Panc1 (cell line): Measurements from ENCODE around the gene CDYL. TPM values are rescaled to one million over a fixed set of nuclear protein-coding genes. Genes with fewer than 3 reads are reported as not detected.
A peak's percentile ranks its signal among the peaks of the same experiment; 100 is the strongest.

Experiments used
- ATAC-seq: fragments of 200-7000 bp; cut with Tn5 transposase; 2 replicates; pipeline ENCODE4 v1.9.1; 2020; ENCODE audit warnings: mild to moderate bottlenecking, moderate library complexity
- BruUV-seq: library from RNA; stranded (reverse); fragments of 400-500 nt; replicated peaks from 2 replicates; lab custom pipeline; 2021; lab: Mats Ljungman, UMichigan
- CTCF ChIA-PET: fragments of 300-600 bp; sonication (Branson Sonifier 250); formaldehyde crosslinking; loops from one replicate; lab custom pipeline; 2022; ENCODE audit warnings: antibody characterized with exemption; lab: Charles Lee
- POLR2A ChIA-PET: fragments of 300-600 bp; sonication (Branson Sonifier 250); formaldehyde crosslinking; loops from one replicate; lab custom pipeline; 2022; ENCODE audit warnings: antibody characterized with exemption; lab: Charles Lee
- DNase-seq: peaks from one replicate; pipeline ENCODE4 v3.0.0-alpha.2; 2010; ENCODE audit warnings: low read depth, low spot score
- H3K27ac ChIP-seq: 2 replicates; pipeline ENCODE4 v1.5.1; 2011; ENCODE audit warnings: mild to moderate bottlenecking, low read length, inconsistent platforms
- H3K27me3 ChIP-seq: fragments of 200-500 bp; sonication (Bioruptor generic); 2 replicates; pipeline ENCODE4 v1.6.0; 2014; ENCODE audit warnings: low read length, inconsistent platforms; ENCODE audit not compliant: control insufficient read depth, insufficient read depth
- H3K36me3 ChIP-seq: fragments of 200-500 bp; sonication (Bioruptor generic); 2 replicates; pipeline ENCODE4 v1.5.1; 2014; ENCODE audit warnings: inconsistent platforms, mild to moderate bottlenecking, low read length, moderate library complexity; ENCODE audit not compliant: control insufficient read depth, insufficient read depth
- H3K4me1 ChIP-seq: 2 replicates; pipeline ENCODE4 v1.5.1; 2011; ENCODE audit warnings: inconsistent platforms, mild to moderate bottlenecking, low read length, moderate library complexity; ENCODE audit not compliant: control insufficient read depth, insufficient read depth
- H3K4me3 ChIP-seq, 2 experiments: 2 replicates each; pipeline ENCODE4 v1.5.1; 2011 to 2012; ENCODE audit warnings: low read depth in 2 of 2, low read length in 2 of 2, mild to moderate bottlenecking in 2 of 2, inconsistent platforms in 1 of 2, moderate library complexity in 1 of 2
- H3K9me3 ChIP-seq: fragments of 200-500 bp; sonication (Bioruptor generic); 2 replicates; pipeline ENCODE4 v1.5.1; 2014; ENCODE audit warnings: low read depth, mild to moderate bottlenecking, inconsistent platforms, low read length, moderate library complexity; ENCODE audit not compliant: control insufficient read depth, insufficient read depth
- CTCF ChIP-seq: fragments of 450-650 bp; IDR thresholded peaks from 2 replicates; pipeline ENCODE4 v1.5.1; 2017; ENCODE audit warnings: mild to moderate bottlenecking
- POLR2AphosphoS5 ChIP-seq: IDR thresholded peaks from 2 replicates; pipeline ENCODE4 v1.6.1; 2012; ENCODE audit warnings: mild to moderate bottlenecking, low read depth, low read length, moderate library complexity
- SIN3A ChIP-seq: IDR thresholded peaks from 2 replicates; pipeline ENCODE4 v1.6.1; 2012; ENCODE audit warnings: low read depth, mild to moderate bottlenecking, low read length, moderate library complexity, borderline replicate concordance; ENCODE audit not compliant: insufficient read depth
- TCF7L2 ChIP-seq: IDR thresholded peaks from 2 replicates; pipeline ENCODE4 v1.6.1; 2011; ENCODE audit warnings: mild to moderate bottlenecking, low read depth, low read length, inconsistent platforms
- in situ Hi-C: cut with HindIII; loops from 2 replicates; pipeline ENCODE4 v1.10.0; 2016; ENCODE audit warnings: low sequenced_read_pairs, low pct_unique_long_range_greater_than_20kb
- intact Hi-C: fragments of 100-400 bp; cut with micrococcal nuclease; formaldehyde crosslinking; loops from one replicate; pipeline ENCODE4 v1.10.0; 2022; ENCODE audit not compliant: unreplicated experiment
- total RNA-seq: library from RNA; stranded (reverse); gene quantifications from one replicate; pipeline ENCODE4 v1.2.1, GENCODE V29; 2021; ENCODE audit not compliant: unreplicated experiment
- TF ChIP-seq, protein P1 (sequence below), 2 experiments: IDR thresholded peaks; 2 replicates each; pipeline ENCODE4 v1.6.1; 2011 to 2012; ENCODE audit warnings: low read depth in 2 of 2, control low read depth in 1 of 2, low read length in 1 of 2, mild to moderate bottlenecking in 1 of 2, moderate library complexity in 1 of 2; ENCODE audit not compliant: insufficient read depth in 1 of 2

CDYL gene
- total RNA-seq, 1 experiment from 2014 or later, result 61.4 TPM

- Histone ChIP-seq H3K27me3 (no peaks in the 10 kb centered on the region), H3K36me3 (no peaks in the 10 kb centered on the region), H3K9me3 (no peaks in the 10 kb centered on the region), H3K27ac (no peak overlapping the region), H3K4me1 (no peaks in the 10 kb centered on the region), H3K4me3 (no peak overlapping the region)
- intact Hi-C loops (no loop called here), in situ Hi-C loops (no loop called here)
- TF ChIP-seq, protein P1, sequence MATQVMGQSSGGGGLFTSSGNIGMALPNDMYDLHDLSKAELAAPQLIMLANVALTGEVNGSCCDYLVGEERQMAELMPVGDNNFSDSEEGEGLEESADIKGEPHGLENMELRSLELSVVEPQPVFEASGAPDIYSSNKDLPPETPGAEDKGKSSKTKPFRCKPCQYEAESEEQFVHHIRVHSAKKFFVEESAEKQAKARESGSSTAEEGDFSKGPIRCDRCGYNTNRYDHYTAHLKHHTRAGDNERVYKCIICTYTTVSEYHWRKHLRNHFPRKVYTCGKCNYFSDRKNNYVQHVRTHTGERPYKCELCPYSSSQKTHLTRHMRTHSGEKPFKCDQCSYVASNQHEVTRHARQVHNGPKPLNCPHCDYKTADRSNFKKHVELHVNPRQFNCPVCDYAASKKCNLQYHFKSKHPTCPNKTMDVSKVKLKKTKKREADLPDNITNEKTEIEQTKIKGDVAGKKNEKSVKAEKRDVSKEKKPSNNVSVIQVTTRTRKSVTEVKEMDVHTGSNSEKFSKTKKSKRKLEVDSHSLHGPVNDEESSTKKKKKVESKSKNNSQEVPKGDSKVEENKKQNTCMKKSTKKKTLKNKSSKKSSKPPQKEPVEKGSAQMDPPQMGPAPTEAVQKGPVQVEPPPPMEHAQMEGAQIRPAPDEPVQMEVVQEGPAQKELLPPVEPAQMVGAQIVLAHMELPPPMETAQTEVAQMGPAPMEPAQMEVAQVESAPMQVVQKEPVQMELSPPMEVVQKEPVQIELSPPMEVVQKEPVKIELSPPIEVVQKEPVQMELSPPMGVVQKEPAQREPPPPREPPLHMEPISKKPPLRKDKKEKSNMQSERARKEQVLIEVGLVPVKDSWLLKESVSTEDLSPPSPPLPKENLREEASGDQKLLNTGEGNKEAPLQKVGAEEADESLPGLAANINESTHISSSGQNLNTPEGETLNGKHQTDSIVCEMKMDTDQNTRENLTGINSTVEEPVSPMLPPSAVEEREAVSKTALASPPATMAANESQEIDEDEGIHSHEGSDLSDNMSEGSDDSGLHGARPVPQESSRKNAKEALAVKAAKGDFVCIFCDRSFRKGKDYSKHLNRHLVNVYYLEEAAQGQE (IDR thresholded peaks at IDR 0.05; ENCODE audit: insufficient read depth in 1 of 2, low read depth in 2 of 2, low read length in 1 of 2), result no peak
- TF ChIP-seq CTCF (no peak), SIN3A (no peak), TCF7L2 (no peak), POLR2AphosphoS5 (no peak)
- CTCF ChIA-PET, result no interaction called here
- BruUV-seq, result no TSS peak
- no peak for ATAC-seq
- POLR2A ChIA-PET, result interaction anchor here (0.6 to 0.7 kb wide), 2 partner anchors 64 to 857 kb away, joined by 3 to 12 read pairs; no protein-coding TSS in a partner anchor
- no peak for DNase-seq
Observed at GRCh38 chr6:4923081-4923480, 146.9 kb downstream of the CDYL start.

GRCh38 chr6:4924661-4925271, 148.6 kb downstream of the CDYL start:
- intact Hi-C loops, result no loop called here
- Histone ChIP-seq H3K4me3 (no peak overlapping the region), H3K4me1 (no peaks in the 10 kb centered on the region), H3K27me3 (no peaks in the 10 kb centered on the region), H3K36me3 (no peaks in the 10 kb centered on the region), H3K9me3 (no peaks in the 10 kb centered on the region), H3K27ac (no peak overlapping the region)
- in situ Hi-C loops, result no loop called here
- TSS peak; percentile 28 for BruUV-seq
- DNase-seq (no peak), ATAC-seq (no peak)
- TF ChIP-seq CTCF (no peak), POLR2AphosphoS5 (no peak), SIN3A (no peak), TCF7L2 (no peak)
- TF ChIP-seq, protein P1 (IDR thresholded peaks at IDR 0.05; ENCODE audit: insufficient read depth in 1 of 2, low read depth in 2 of 2, low read length in 1 of 2), result no peak
- CTCF ChIA-PET, result no interaction called here
- POLR2A ChIA-PET, result no interaction called here
